ENCODE measurements around the gene PIP4P1. TPM values are rescaled to one million over a fixed set of nuclear protein-coding genes. Genes with fewer than 3 reads are reported as not detected.
A peak's percentile ranks its signal among the peaks of the same experiment; 100 is the strongest.

Gene PIP4P1
- total and polyA plus RNA-seq, 9 of the 15 experiments (the other 6 are each of a cell fraction or from before 2014, with no cell fraction given): 5.3 to 20.9 (median 10.7) TPM

DNA sequence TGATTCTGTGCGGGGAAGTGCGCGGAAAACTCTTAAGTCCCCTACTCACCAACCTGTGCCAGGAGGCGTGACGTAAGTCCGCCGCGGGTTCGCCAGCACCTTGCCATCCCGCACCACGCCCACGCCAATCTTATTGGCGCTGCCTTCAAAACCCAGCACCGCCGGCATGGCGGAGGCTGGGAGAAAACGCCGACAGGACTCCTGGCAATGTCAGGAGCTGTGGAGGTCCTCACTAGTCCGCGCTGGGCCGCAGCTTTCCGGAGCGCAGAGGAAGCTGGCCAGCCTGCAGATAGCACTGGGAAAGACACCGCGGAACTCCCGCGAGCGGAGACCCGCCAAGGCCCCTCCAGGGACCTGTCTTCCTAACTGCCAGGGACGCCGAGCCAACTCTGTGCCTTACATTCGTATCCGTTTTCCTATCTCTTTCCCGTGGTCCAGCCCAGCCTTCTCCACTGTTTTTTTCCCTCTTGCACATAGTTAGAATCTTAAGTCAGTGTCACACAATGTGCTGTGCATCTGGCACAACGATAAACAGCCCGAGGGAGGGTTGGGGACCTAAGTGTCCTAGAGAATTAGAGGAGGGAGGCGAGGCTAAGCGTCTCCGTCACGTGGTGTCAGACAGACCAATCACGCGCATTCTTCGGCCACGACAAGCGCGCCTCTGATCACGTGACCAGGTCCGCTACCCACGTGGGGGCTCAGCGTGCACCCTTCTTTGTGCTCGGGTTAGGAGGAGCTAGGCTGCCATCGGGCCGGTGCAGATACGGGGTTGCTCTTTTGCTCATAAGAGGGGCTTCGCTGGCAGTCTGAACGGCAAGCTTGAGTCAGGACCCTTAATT, 6.5 kb downstream of the PIP4P1 start, which contains the start of the genes APEX1 and OSGEP (continued):
- TF ChIP-seq, protein P1, sequence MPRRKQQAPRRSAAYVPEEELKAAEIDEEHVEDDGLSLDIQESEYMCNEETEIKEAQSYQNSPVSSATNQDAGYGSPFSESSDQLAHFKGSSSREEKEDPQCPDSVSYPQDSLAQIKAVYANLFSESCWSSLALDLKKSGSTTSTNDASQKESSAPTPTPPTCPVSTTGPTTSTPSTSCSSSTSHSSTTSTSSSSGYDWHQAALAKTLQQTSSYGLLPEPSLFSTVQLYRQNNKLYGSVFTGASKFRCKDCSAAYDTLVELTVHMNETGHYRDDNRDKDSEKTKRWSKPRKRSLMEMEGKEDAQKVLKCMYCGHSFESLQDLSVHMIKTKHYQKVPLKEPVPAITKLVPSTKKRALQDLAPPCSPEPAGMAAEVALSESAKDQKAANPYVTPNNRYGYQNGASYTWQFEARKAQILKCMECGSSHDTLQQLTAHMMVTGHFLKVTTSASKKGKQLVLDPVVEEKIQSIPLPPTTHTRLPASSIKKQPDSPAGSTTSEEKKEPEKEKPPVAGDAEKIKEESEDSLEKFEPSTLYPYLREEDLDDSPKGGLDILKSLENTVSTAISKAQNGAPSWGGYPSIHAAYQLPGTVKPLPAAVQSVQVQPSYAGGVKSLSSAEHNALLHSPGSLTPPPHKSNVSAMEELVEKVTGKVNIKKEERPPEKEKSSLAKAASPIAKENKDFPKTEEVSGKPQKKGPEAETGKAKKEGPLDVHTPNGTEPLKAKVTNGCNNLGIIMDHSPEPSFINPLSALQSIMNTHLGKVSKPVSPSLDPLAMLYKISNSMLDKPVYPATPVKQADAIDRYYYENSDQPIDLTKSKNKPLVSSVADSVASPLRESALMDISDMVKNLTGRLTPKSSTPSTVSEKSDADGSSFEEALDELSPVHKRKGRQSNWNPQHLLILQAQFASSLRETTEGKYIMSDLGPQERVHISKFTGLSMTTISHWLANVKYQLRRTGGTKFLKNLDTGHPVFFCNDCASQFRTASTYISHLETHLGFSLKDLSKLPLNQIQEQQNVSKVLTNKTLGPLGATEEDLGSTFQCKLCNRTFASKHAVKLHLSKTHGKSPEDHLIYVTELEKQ (CRISPR knock-in tag; IDR thresholded peaks at IDR 0.05): no peak
- no peak for TF ChIP-seq ZNF644 (tag; IDR thresholded peaks at IDR 0.05; ENCODE audit: low read depth)
- 0 out of 2 replicates have a peak, but pooled peaks have one; percentile 50 for TF ChIP-seq MEF2D (tag; conservative IDR thresholded peaks at IDR 0.05; ENCODE audit: low read depth)
- TF ChIP-seq HDAC2 (IDR thresholded peaks at IDR 0.05): peak; percentile 88; the same call in 1 of the 2 replicates
- TF ChIP-seq FOXK2 (conservative IDR thresholded peaks at IDR 0.05 in 1 of 2, IDR thresholded peaks at IDR 0.05 in 1 of 2; ENCODE audit: low read depth in 2 of 2): peak; percentile 95 to 96
- TF ChIP-seq STAT5B (CRISPR knock-in tag; IDR thresholded peaks at IDR 0.05): no peak
- no peak for TF ChIP-seq NR2F6 (CRISPR knock-in tag; IDR thresholded peaks at IDR 0.05)
- TF ChIP-seq, protein P2, sequence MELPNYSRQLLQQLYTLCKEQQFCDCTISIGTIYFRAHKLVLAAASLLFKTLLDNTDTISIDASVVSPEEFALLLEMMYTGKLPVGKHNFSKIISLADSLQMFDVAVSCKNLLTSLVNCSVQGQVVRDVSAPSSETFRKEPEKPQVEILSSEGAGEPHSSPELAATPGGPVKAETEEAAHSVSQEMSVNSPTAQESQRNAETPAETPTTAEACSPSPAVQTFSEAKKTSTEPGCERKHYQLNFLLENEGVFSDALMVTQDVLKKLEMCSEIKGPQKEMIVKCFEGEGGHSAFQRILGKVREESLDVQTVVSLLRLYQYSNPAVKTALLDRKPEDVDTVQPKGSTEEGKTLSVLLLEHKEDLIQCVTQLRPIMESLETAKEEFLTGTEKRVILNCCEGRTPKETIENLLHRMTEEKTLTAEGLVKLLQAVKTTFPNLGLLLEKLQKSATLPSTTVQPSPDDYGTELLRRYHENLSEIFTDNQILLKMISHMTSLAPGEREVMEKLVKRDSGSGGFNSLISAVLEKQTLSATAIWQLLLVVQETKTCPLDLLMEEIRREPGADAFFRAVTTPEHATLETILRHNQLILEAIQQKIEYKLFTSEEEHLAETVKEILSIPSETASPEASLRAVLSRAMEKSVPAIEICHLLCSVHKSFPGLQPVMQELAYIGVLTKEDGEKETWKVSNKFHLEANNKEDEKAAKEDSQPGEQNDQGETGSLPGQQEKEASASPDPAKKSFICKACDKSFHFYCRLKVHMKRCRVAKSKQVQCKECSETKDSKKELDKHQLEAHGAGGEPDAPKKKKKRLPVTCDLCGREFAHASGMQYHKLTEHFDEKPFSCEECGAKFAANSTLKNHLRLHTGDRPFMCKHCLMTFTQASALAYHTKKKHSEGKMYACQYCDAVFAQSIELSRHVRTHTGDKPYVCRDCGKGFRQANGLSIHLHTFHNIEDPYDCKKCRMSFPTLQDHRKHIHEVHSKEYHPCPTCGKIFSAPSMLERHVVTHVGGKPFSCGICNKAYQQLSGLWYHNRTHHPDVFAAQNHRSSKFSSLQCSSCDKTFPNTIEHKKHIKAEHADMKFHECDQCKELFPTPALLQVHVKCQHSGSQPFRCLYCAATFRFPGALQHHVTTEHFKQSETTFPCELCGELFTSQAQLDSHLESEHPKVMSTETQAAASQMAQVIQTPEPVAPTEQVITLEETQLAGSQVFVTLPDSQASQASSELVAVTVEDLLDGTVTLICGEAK (IDR thresholded peaks at IDR 0.05): peak; percentile 46; the same call in 1 of the 2 replicates
- TF ChIP-seq, protein P2 (CRISPR knock-in tag; IDR thresholded peaks at IDR 0.05): no peak
- TF ChIP-seq, protein P3, sequence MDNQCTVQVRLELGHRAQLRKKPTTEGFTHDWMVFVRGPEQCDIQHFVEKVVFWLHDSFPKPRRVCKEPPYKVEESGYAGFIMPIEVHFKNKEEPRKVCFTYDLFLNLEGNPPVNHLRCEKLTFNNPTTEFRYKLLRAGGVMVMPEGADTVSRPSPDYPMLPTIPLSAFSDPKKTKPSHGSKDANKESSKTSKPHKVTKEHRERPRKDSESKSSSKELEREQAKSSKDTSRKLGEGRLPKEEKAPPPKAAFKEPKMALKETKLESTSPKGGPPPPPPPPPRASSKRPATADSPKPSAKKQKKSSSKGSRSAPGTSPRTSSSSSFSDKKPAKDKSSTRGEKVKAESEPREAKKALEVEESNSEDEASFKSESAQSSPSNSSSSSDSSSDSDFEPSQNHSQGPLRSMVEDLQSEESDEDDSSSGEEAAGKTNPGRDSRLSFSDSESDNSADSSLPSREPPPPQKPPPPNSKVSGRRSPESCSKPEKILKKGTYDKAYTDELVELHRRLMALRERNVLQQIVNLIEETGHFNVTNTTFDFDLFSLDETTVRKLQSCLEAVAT (IDR thresholded peaks at IDR 0.05): 0 out of 4 replicates have a peak, but pooled peaks of 1 of the 2 experiments have one; percentile 37
